Lung (tissue), 13 donors: Measurements from ENCODE around the gene RCN2. TPM values are rescaled to one million over a fixed set of nuclear protein-coding genes. Genes with fewer than 3 reads are reported as not detected.

ENCODE experiments used
- ATAC-seq: fragments of 200-7000 bp; cut with Tn5 transposase; one replicate; pipeline ENCODE4 v1.9.1; 2020; ENCODE audit warnings: moderate number of reproducible peaks; ENCODE audit not compliant: insufficient read depth, low FRiP score
- DNase-seq, 3 donors: peaks; one replicate each; pipeline ENCODE4 v3.0.0-alpha.2; 2013 to 2017
- H3K27ac ChIP-seq, 2 donors: one replicate each; pipeline ENCODE4 v1.5.1; 2013; ENCODE audit warnings: mild to moderate bottlenecking in 2 of 2, moderate library complexity in 2 of 2, control low read depth in 1 of 2, inconsistent platforms in 1 of 2, low read depth in 1 of 2, low read length in 1 of 2
- H3K27me3 ChIP-seq, 3 donors: one replicate each; pipeline ENCODE4 v1.5.1; 2013; ENCODE audit warnings: low read length in 2 of 3; ENCODE audit not compliant: control insufficient read depth in 3 of 3, insufficient read depth in 3 of 3
- H3K36me3 ChIP-seq, 4 donors: one replicate each; pipeline ENCODE4 v1.5.1; 2013; ENCODE audit warnings: low read length in 4 of 4, mild to moderate bottlenecking in 1 of 4, moderate library complexity in 1 of 4; ENCODE audit not compliant: control insufficient read depth in 4 of 4, insufficient read depth in 4 of 4
- H3K4me1 ChIP-seq, 5 donors: one replicate each; pipeline ENCODE4 v1.5.1; 2013; ENCODE audit warnings: low read length in 5 of 5, mild to moderate bottlenecking in 2 of 5, moderate library complexity in 1 of 5; ENCODE audit not compliant: control insufficient read depth in 5 of 5, insufficient read depth in 5 of 5
- H3K4me3 ChIP-seq: one replicate; pipeline ENCODE4 v1.5.1; 2013; ENCODE audit warnings: mild to moderate bottlenecking, control low read depth, moderate library complexity
- H3K9ac ChIP-seq, 2 donors: one replicate each; pipeline ENCODE4 v1.5.1; 2013; ENCODE audit warnings: low read length in 2 of 2, control low read depth in 1 of 2; ENCODE audit not compliant: insufficient read depth in 1 of 2
- H3K9me3 ChIP-seq, 4 donors: one replicate each; pipeline ENCODE4 v1.5.1; 2013; ENCODE audit warnings: low read length in 3 of 4, mild to moderate bottlenecking in 1 of 4, moderate library complexity in 1 of 4; ENCODE audit not compliant: control insufficient read depth in 4 of 4, insufficient read depth in 3 of 4
- WGBS, 2 donors: extraction: QIAGEN DNeasy Blood & Tissue Kit; methylation state at CpG; one replicate each; pipeline ENCODE4 v1.1.7; 2013; 5-methylcytosine and 5-hydroxymethylcytosine counted together
- polyA plus RNA-seq, 2 donors: library from polyadenylated mRNA; stranded (reverse); fragments of 200-250 nt; gene quantifications; one replicate each; pipeline ENCODE4 v1.2.1, GENCODE V29; 2013
- small RNA-seq: library from RNA; depleted of rRNA; stranded (forward); fragments of <200 nt; gene quantifications from one replicate; pipeline ENCODE3, GENCODE V24; 2014; ENCODE audit warnings: low replicate concordance
- total RNA-seq, 2 donors: library from RNA; depleted of rRNA in 1 of 2; stranded (reverse); fragments of >200 nt in 1 of 2; gene quantifications; one replicate each; pipeline ENCODE4 v1.2.1, GENCODE V29; 2014 to 2021
- TF ChIP-seq, protein P1 (sequence below): IDR thresholded peaks from 2 replicates; pipeline ENCODE4 v1.5.1; 2012; ENCODE audit warnings: mild to moderate bottlenecking; ENCODE audit errors: control extremely low read depth, extremely low read depth
- donor health status: control.
- donor health status: control.
- donor health status: Bipolar disorder and iron deficiency.
- donor health status: healthy.
- donor health status: DM: yes; HTN: yes; CAD: no.

The RCN2 gene
- total and polyA plus RNA-seq, 4 donors = 28.7 to 66.1 (median 34.2) TPM

GRCh38 chr15:77002436-77002835 is 70.9 kb downstream of the RCN2 start:
- H3K27ac ChIP-seq = no peak overlapping the region
- H3K27me3 ChIP-seq = no peaks in the 10 kb centered on the region
- no peak overlapping the region for H3K9ac ChIP-seq
- TF ChIP-seq, protein P1, sequence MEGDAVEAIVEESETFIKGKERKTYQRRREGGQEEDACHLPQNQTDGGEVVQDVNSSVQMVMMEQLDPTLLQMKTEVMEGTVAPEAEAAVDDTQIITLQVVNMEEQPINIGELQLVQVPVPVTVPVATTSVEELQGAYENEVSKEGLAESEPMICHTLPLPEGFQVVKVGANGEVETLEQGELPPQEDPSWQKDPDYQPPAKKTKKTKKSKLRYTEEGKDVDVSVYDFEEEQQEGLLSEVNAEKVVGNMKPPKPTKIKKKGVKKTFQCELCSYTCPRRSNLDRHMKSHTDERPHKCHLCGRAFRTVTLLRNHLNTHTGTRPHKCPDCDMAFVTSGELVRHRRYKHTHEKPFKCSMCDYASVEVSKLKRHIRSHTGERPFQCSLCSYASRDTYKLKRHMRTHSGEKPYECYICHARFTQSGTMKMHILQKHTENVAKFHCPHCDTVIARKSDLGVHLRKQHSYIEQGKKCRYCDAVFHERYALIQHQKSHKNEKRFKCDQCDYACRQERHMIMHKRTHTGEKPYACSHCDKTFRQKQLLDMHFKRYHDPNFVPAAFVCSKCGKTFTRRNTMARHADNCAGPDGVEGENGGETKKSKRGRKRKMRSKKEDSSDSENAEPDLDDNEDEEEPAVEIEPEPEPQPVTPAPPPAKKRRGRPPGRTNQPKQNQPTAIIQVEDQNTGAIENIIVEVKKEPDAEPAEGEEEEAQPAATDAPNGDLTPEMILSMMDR = no peak
- no peaks in the 10 kb centered on the region for H3K9me3 ChIP-seq
- no peaks in the 10 kb centered on the region for H3K36me3 ChIP-seq
- H3K4me3 ChIP-seq = no peak overlapping the region
- no peaks in the 10 kb centered on the region for H3K4me1 ChIP-seq
- ATAC-seq (no peak), DNase-seq (no peak)
- 38 to 58% methylated on average over 7 of the region's 7 CpGs for whole genome bisulfite sequencing, 2 donors

- ATAC-seq (peak; percentile 67), DNase-seq (no peak)
- no peak overlapping the region for H3K9ac ChIP-seq
- H3K9me3 ChIP-seq = no peaks in the 10 kb centered on the region
- WGBS, 2 donors = 40 to 64% methylated on average over 16 of the region's 16 CpGs
- H3K27me3 ChIP-seq = no peaks in the 10 kb centered on the region
- TF ChIP-seq, protein P1 = no peak
- no peaks in the 10 kb centered on the region for H3K36me3 ChIP-seq
- H3K27ac ChIP-seq = no peak overlapping the region
- H3K4me1 ChIP-seq = no peaks in the 10 kb centered on the region
- H3K4me3 ChIP-seq = no peak overlapping the region
Observed at GRCh38 chr15:77002954-77003912, 71.7 kb downstream of the RCN2 start.

Small RNAs within 50 kb of the gene (small RNA-seq; reads per million reads assigned to genes)
- gene RN7SL278P = not detected

Other genes starting within 250 kb of the RCN2 start
- gene SCAPER, start 26.4 kb upstream of the RCN2 start, total RNA-seq = 10 to 100 TPM; 32.0 to 40.2 TPM
- 1 to 10 TPM; 3.9 to 7.1 TPM for gene SCAPER, start 26.4 kb upstream of the RCN2 start, polyA plus RNA-seq
- gene PSTPIP1, start 63.4 kb downstream of the RCN2 start, total RNA-seq = 10 to 100 TPM; 12.4 to 27.8 TPM
- 10 to 100 TPM; 13.4 to 39.6 TPM for gene PSTPIP1, start 63.4 kb downstream of the RCN2 start, polyA plus RNA-seq
- gene TSPAN3, start 139.4 kb downstream of the RCN2 start, total RNA-seq = 100 to 1,000 TPM; 339 to 494 TPM
- 100 to 1,000 TPM; 428 to 472 TPM for gene TSPAN3, start 139.4 kb downstream of the RCN2 start, polyA plus RNA-seq